ENCODE measurements around the gene DCP1A. TPM values are rescaled to one million over a fixed set of nuclear protein-coding genes. Genes with fewer than 3 reads are reported as not detected.
A peak's percentile ranks its signal among the peaks of the same experiment; 100 is the strongest.
"Not testable (repeated sequence)": the region's sequence is repeated elsewhere in the genome, so short reads cannot be mapped to it uniquely, and the experiment has no call there.

DCP1A gene
- 10 to 100 TPM; 23.8 to 25.0 TPM for total RNA-seq

GRCh38 chr3:53347261-53348064, at the start of gene DCP1A:
Gene DCP1A, minus strand, starts transcription at chr3:53347543. Its CDS starts 26 bp downstream, at chr3:53347517.
- H3K27ac Mint-ChIP-seq, result peak within 1 kb of the TSS; percentile 88
- H3K4me1 Mint-ChIP-seq (ENCODE audit: low read depth), result peaks cover 25% of the 10 kb centered on the region

GRCh38 chr3:53384465-53385423, 37.4 kb upstream of the DCP1A start:
- no peak for DNase-seq
- Mint-ChIP-seq H3K27ac (no peak overlapping the region), H3K4me1 (ENCODE audit: low read depth) (no peaks in the 10 kb centered on the region), H3K36me3 (ENCODE audit: low read depth) (no peaks in the 10 kb centered on the region), H3K27me3 (ENCODE audit: low read depth) (peaks cover 13% of the 10 kb centered on the region), H3K4me3 (no peak overlapping the region), H3K9me3 (no peaks in the 10 kb centered on the region)
- CTCF ChIA-PET, result no interaction called here
- intact Hi-C loops (cut with micrococcal nuclease), result no loop called here

More at GRCh38 chr3:53347261-53348064, at the start of gene DCP1A:
- DNase-seq, result peak; percentile 97
- no peaks in the 10 kb centered on the region for H3K27me3 Mint-ChIP-seq (ENCODE audit: low read depth)
- intact Hi-C loops (cut with micrococcal nuclease), result loop anchor here (1.0 to 10.0 kb wide), 8 partner anchors 23 to 813 kb away; partner anchors contain the start of genes NT5DC2, RFT1, SELENOK and STIMATE
- CTCF ChIA-PET, result interaction anchor here (0.5 to 0.6 kb wide), 2 partner anchors 26 to 60 kb away, joined by 3 to 4 read pairs; no protein-coding TSS in a partner anchor
- H3K9me3 Mint-ChIP-seq, result no peaks in the 10 kb centered on the region
- H3K36me3 Mint-ChIP-seq (ENCODE audit: low read depth), result peaks cover 7% of the 10 kb centered on the region
- H3K4me3 Mint-ChIP-seq, result peak within 1 kb of the TSS; percentile 96

GRCh38 chr3:53382106-53382505, 34.8 kb upstream of the DCP1A start:
- H3K27me3 Mint-ChIP-seq (ENCODE audit: low read depth), result peaks cover 9% of the 10 kb centered on the region
- no peaks in the 10 kb centered on the region for H3K4me1 Mint-ChIP-seq (ENCODE audit: low read depth)
- no peaks in the 10 kb centered on the region for H3K9me3 Mint-ChIP-seq
- no peak overlapping the region for H3K4me3 Mint-ChIP-seq
- no peaks in the 10 kb centered on the region for H3K36me3 Mint-ChIP-seq (ENCODE audit: low read depth)
- DNase-seq, result no peak
- CTCF ChIA-PET, result no interaction called here
- H3K27ac Mint-ChIP-seq, result no peak overlapping the region
- intact Hi-C loops (cut with micrococcal nuclease), result no loop called here

- Mint-ChIP-seq H3K4me1 (ENCODE audit: low read depth) (no peaks in the 10 kb centered on the region), H3K4me3 (no peak overlapping the region), H3K9me3 (no peaks in the 10 kb centered on the region), H3K27ac (no peak overlapping the region), H3K27me3 (ENCODE audit: low read depth) (peaks cover 5% of the 10 kb centered on the region), H3K36me3 (ENCODE audit: low read depth) (no peaks in the 10 kb centered on the region)
- intact Hi-C loops (cut with micrococcal nuclease), result no loop called here
- no peak for DNase-seq
- CTCF ChIA-PET, result no interaction called here
Measured at GRCh38 chr3:53380306-53380705, 33.0 kb upstream of the DCP1A start.

GRCh38 chr3:53379898-53380297, 32.6 kb upstream of the DCP1A start:
- Mint-ChIP-seq H3K36me3 (ENCODE audit: low read depth) (no peaks in the 10 kb centered on the region), H3K4me1 (ENCODE audit: low read depth) (no peaks in the 10 kb centered on the region), H3K27me3 (ENCODE audit: low read depth) (peaks cover 5% of the 10 kb centered on the region), H3K4me3 (no peak overlapping the region), H3K9me3 (no peaks in the 10 kb centered on the region), H3K27ac (no peak overlapping the region)
- intact Hi-C loops (cut with micrococcal nuclease), result loop anchor here (10.0 kb wide), 3 partner anchors 135 to 555 kb away; no protein-coding TSS in a partner anchor
- CTCF ChIA-PET, result no interaction called here
- no peak for DNase-seq

DNA sequence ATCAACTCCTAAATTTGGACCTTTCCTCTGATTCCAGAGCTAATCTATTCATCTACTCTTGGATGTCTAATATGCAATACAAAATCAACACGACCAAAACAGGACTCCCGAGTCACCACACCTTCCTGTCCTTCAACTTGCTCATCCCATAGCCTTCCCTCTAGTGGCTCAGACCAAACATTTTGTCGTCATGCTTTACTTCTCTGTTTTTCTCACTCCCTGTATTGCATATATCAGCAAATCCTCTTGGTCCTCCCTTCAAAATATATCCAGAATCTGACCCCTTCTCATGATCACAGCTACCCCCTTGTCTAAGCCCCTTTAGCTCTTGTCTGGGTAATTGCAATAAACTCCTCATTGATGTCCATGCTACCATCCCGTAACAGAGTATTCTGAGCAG, 30.5 kb upstream of the DCP1A start:
- CTCF ChIA-PET, result interaction anchor here (0.8 to 1.6 kb wide), 2 partner anchors 138 to 332 kb away, joined by 4 to 6 read pairs; no protein-coding TSS in a partner anchor
- Mint-ChIP-seq H3K9me3 (no peaks in the 10 kb centered on the region), H3K27ac (no peak overlapping the region), H3K27me3 (ENCODE audit: low read depth) (peaks cover 4% of the 10 kb centered on the region), H3K36me3 (ENCODE audit: low read depth) (no peaks in the 10 kb centered on the region), H3K4me3 (no peak overlapping the region), H3K4me1 (ENCODE audit: low read depth) (no peaks in the 10 kb centered on the region)
- intact Hi-C loops (cut with micrococcal nuclease), result loop anchor here (10.0 kb wide), 3 partner anchors 137 to 557 kb away; no protein-coding TSS in a partner anchor
- DNase-seq, result no peak

DNA sequence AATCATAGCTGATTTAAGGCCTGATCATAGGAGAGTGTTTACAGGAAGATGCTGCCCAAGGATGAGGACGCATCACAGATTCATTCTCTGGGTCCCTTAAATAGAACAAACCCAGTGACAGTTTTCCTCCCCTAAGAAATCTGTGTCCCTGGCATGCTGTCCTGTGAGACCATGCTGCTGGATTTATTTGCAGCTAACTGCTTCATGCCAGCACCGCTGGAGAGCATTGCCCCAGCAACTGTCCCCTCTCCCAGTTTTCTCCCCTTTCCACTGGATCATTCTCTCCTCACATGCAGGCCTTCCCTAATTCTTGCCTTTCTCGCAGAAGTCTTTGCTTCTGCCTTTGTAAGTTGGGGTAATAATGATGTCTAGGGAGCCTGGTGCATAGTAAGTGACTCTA, 29.3 kb upstream of the DCP1A start:
- intact Hi-C loops (cut with micrococcal nuclease), result loop anchor here (10.0 kb wide), 3 partner anchors 138 to 558 kb away; no protein-coding TSS in a partner anchor
- Mint-ChIP-seq H3K36me3 (ENCODE audit: low read depth) (no peaks in the 10 kb centered on the region), H3K4me1 (ENCODE audit: low read depth) (no peaks in the 10 kb centered on the region), H3K4me3 (no peak overlapping the region), H3K27ac (no peak overlapping the region), H3K27me3 (ENCODE audit: low read depth) (peaks cover 8% of the 10 kb centered on the region), H3K9me3 (no peaks in the 10 kb centered on the region)
- CTCF ChIA-PET, result interaction anchor here (0.8 to 1.0 kb wide), 2 partner anchors 19 to 440 kb away, joined by 3 read pairs; no protein-coding TSS in a partner anchor
- no peak for DNase-seq

DNA sequence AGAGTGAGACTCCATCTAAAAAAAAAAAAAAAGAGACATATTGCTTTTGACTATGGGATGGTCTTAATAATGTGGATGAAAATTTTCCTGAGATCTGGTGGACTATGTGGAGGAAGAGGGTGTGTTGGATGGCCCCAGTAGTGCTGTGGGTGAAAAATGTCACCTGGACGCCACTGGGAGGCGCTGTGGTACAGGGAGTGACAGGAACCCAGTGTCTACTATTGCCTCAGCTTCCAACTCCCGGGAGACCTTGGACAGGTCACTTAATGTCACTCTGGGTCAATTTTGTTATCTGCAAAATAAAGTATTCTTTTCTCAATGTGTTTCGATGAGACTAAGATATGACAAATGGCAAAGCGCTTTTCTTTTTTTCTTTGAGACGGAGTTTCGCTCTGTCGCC, 27.7 kb upstream of the DCP1A start:
- no peak overlapping the region for H3K4me3 Mint-ChIP-seq
- intact Hi-C loops (cut with micrococcal nuclease), result loop anchor here (1.0 to 10.0 kb wide), 5 partner anchors 76 to 560 kb away; no protein-coding TSS in a partner anchor
- H3K27ac Mint-ChIP-seq, result no peak overlapping the region
- peak; percentile 78 for DNase-seq
- no peaks in the 10 kb centered on the region for H3K4me1 Mint-ChIP-seq (ENCODE audit: low read depth)
- H3K27me3 Mint-ChIP-seq (ENCODE audit: low read depth), result peaks cover 13% of the 10 kb centered on the region
- no peaks in the 10 kb centered on the region for H3K9me3 Mint-ChIP-seq
- no peaks in the 10 kb centered on the region for H3K36me3 Mint-ChIP-seq (ENCODE audit: low read depth)
- CTCF ChIA-PET, result interaction anchor here (0.7 to 2.9 kb wide), 8 partner anchors 149 to 1143 kb away, joined by 3 to 21 read pairs (median 3); no protein-coding TSS in a partner anchor

DNA sequence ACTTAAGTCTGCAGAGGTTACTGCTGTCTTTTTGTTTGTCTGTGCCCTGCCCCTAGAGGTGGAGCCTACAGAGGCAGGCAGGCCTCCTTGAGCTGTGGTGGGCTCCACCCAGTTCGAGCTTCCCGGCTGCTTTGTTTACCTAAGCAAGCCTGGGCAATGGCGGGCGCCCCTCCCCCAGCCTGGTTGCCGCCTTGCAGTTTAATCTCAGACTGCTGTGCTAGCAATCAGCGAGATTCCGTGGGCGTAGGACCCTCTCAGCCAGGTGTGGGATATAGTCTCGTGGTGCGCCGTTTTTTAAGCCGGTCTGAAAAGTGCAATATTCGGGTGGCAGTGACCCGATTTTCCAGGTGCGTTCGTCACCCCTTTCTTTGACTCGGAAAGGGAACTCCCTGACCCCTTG, 23.4 kb upstream of the DCP1A start:
- H3K4me1 Mint-ChIP-seq (ENCODE audit: low read depth); H3K36me3 Mint-ChIP-seq (ENCODE audit: low read depth); H3K27ac Mint-ChIP-seq; H3K4me3 Mint-ChIP-seq; CTCF ChIA-PET; H3K9me3 Mint-ChIP-seq; DNase-seq: not testable (repeated sequence)
- intact Hi-C loops (cut with micrococcal nuclease), result loop anchor here (10.0 kb wide), 3 partner anchors 144 to 564 kb away; no protein-coding TSS in a partner anchor
- H3K27me3 Mint-ChIP-seq (ENCODE audit: low read depth), result peaks cover 11% of the 10 kb centered on the region

GRCh38 chr3:53361852-53362251, 14.5 kb upstream of the DCP1A start:
- H3K27ac Mint-ChIP-seq, result no peak overlapping the region
- H3K36me3 Mint-ChIP-seq (ENCODE audit: low read depth), result no peaks in the 10 kb centered on the region
- CTCF ChIA-PET, result no interaction called here
- no peaks in the 10 kb centered on the region for H3K4me1 Mint-ChIP-seq (ENCODE audit: low read depth)
- H3K27me3 Mint-ChIP-seq (ENCODE audit: low read depth), result no peaks in the 10 kb centered on the region
- no peak for DNase-seq
- no peak overlapping the region for H3K4me3 Mint-ChIP-seq
- intact Hi-C loops (cut with micrococcal nuclease), result no loop called here
- no peaks in the 10 kb centered on the region for H3K9me3 Mint-ChIP-seq

DNA sequence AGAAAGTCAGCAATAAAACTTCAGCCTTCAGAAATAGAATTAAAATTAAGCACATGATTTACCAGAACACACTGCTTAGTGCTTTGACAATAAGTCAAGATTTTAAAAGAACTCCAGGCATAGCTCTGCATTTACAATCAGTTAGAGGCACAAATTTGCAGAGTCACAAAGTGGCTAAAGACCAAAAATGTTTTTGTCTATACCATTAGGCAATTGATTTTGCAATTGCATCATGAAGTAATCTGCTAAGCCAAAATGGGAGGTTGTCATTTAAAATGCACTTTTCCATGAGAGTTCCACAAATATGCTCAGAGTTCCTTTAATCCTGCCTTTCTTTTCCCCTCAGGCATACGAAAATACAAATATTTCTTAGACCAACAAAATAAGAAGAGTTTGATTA, 10.1 kb upstream of the DCP1A start:
- Mint-ChIP-seq H3K9me3 (no peaks in the 10 kb centered on the region), H3K27me3 (ENCODE audit: low read depth) (no peaks in the 10 kb centered on the region), H3K36me3 (ENCODE audit: low read depth) (no peaks in the 10 kb centered on the region), H3K4me1 (ENCODE audit: low read depth) (peaks cover 4% of the 10 kb centered on the region), H3K4me3 (no peak overlapping the region), H3K27ac (no peak overlapping the region)
- CTCF ChIA-PET, result interaction anchor here (0.7 kb wide), 1 partner anchor 223 kb away, joined by 3 read pairs; no protein-coding TSS in a partner anchor
- intact Hi-C loops (cut with micrococcal nuclease), result no loop called here
- no peak for DNase-seq

DNA sequence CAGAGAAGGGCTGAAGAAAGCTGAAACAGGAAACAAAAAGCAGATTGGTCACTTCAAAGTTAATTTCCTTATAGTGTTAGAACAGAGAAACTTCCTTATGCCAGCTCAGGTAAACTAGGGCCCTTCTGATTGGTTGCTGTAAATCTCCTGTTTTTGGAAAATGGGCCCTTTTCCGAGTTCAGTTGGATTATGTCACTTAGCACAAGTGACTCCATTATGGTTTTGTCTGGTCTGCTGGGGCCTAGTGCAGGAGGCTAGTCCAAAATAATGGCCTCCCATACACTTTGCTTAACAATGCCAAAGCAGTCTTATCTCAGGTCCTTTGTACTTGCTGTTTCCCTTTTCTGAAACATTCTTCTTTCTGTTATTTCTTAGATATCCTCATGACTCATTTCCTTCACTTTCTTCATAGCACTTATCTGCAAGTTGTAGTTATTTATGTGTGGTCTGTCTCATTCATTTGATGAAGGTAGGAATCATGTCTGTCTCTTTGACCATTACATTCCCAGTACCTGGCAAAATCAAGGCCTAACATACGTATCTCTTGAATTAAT, 7.7 kb upstream of the DCP1A start:
- H3K9me3 Mint-ChIP-seq, result no peaks in the 10 kb centered on the region
- intact Hi-C loops (cut with micrococcal nuclease), result no loop called here
- no peak overlapping the region for H3K4me3 Mint-ChIP-seq
- CTCF ChIA-PET, result no interaction called here
- H3K36me3 Mint-ChIP-seq (ENCODE audit: low read depth), result no peaks in the 10 kb centered on the region
- DNase-seq, result no peak
- H3K27me3 Mint-ChIP-seq (ENCODE audit: low read depth), result no peaks in the 10 kb centered on the region
- H3K27ac Mint-ChIP-seq, result no peak overlapping the region
- H3K4me1 Mint-ChIP-seq (ENCODE audit: low read depth), result peaks cover 6% of the 10 kb centered on the region

All from activated naive CD4-positive, alpha-beta T cell treated with anti-CD3 and anti-CD28 coated beads for 36 hours (primary cell).